ENCODE results near the gene PCBP2. TPM values are rescaled to one million over a fixed set of nuclear protein-coding genes. Genes with fewer than 3 reads are reported as not detected.

PCBP2 gene
- total and polyA plus RNA-seq, 9 donors = 206 to 664 (median 583) TPM

GRCh38 chr12:53454707-53455106, 2.8 kb downstream of the PCBP2 start:
- Histone ChIP-seq H3K36me3 (ENCODE audit: control insufficient read depth, insufficient read depth, low read length) (peaks cover 44% of the 10 kb centered on the region), H3K27ac (ENCODE audit: low read length) (no peak overlapping the region), H3K27me3 (ENCODE audit: control insufficient read depth, insufficient read depth, low read length) (no peaks in the 10 kb centered on the region), H3K4me3 (ENCODE audit: low read length) (no peak overlapping the region), H3K9me3 (replicated peaks; ENCODE audit: control insufficient read depth, low read depth, low read length) (no peaks in the 10 kb centered on the region), H3K4me1 (ENCODE audit: control insufficient read depth, insufficient read depth, low read length) (peaks cover 9% of the 10 kb centered on the region)
- WGBS (ENCODE audit: insufficient coverage) = no CpG with 5 or more reads among the region's 3 CpGs
- no peak for DNase-seq

GRCh38 chr12:53456654-53457366, 4.9 kb downstream of the PCBP2 start:
- Histone ChIP-seq H3K4me3 (ENCODE audit: low read length) (no peak overlapping the region), H3K27ac (ENCODE audit: low read length) (no peak overlapping the region), H3K9me3 (replicated peaks; ENCODE audit: control insufficient read depth, low read depth, low read length) (no peaks in the 10 kb centered on the region), H3K4me1 (ENCODE audit: control insufficient read depth, insufficient read depth, low read length) (peaks cover 12% of the 10 kb centered on the region), H3K27me3 (ENCODE audit: control insufficient read depth, insufficient read depth, low read length) (no peaks in the 10 kb centered on the region), H3K36me3 (ENCODE audit: control insufficient read depth, insufficient read depth, low read length) (peaks cover 65% of the 10 kb centered on the region)
- no peak for DNase-seq
- WGBS (ENCODE audit: insufficient coverage) = 50% methylated on average over 1 of the region's 6 CpGs

GRCh38 chr12:53459097-53459496, 7.2 kb downstream of the PCBP2 start:
- DNase-seq = no peak
- Histone ChIP-seq H3K36me3 (ENCODE audit: control insufficient read depth, insufficient read depth, low read length) (peaks cover 84% of the 10 kb centered on the region), H3K27me3 (ENCODE audit: control insufficient read depth, insufficient read depth, low read length) (no peaks in the 10 kb centered on the region), H3K9me3 (replicated peaks; ENCODE audit: control insufficient read depth, low read depth, low read length) (no peaks in the 10 kb centered on the region), H3K4me3 (ENCODE audit: low read length) (no peak overlapping the region), H3K27ac (ENCODE audit: low read length) (no peak overlapping the region), H3K4me1 (ENCODE audit: control insufficient read depth, insufficient read depth, low read length) (peaks cover 10% of the 10 kb centered on the region)
- WGBS (ENCODE audit: insufficient coverage) = 40% methylated on average over 1 of the region's 4 CpGs

- peaks cover 3% of the 10 kb centered on the region for H3K4me1 ChIP-seq (ENCODE audit: control insufficient read depth, insufficient read depth, low read length)
- WGBS (ENCODE audit: insufficient coverage) = 71% methylated on average over 1 of the region's 3 CpGs
- peaks cover 88% of the 10 kb centered on the region for H3K36me3 ChIP-seq (ENCODE audit: control insufficient read depth, insufficient read depth, low read length)
- no peak overlapping the region for H3K27ac ChIP-seq (ENCODE audit: low read length)
- no peaks in the 10 kb centered on the region for H3K9me3 ChIP-seq (replicated peaks; ENCODE audit: control insufficient read depth, low read depth, low read length)
- H3K4me3 ChIP-seq (ENCODE audit: low read length) = no peak overlapping the region
- H3K27me3 ChIP-seq (ENCODE audit: control insufficient read depth, insufficient read depth, low read length) = no peaks in the 10 kb centered on the region
- no peak for DNase-seq
These were observed 9.2 kb downstream of the PCBP2 start for GRCh38 chr12:53461059-53461458.

GRCh38 chr12:53461591-53461990, 9.7 kb downstream of the PCBP2 start:
- H3K4me1 ChIP-seq (ENCODE audit: control insufficient read depth, insufficient read depth, low read length) = peaks cover 3% of the 10 kb centered on the region
- no peaks in the 10 kb centered on the region for H3K9me3 ChIP-seq (replicated peaks; ENCODE audit: control insufficient read depth, low read depth, low read length)
- 80% methylated on average over 1 of the region's 8 CpGs for WGBS (ENCODE audit: insufficient coverage)
- H3K4me3 ChIP-seq (ENCODE audit: low read length) = no peak overlapping the region
- peaks cover 92% of the 10 kb centered on the region for H3K36me3 ChIP-seq (ENCODE audit: control insufficient read depth, insufficient read depth, low read length)
- no peak overlapping the region for H3K27ac ChIP-seq (ENCODE audit: low read length)
- no peak for DNase-seq
- H3K27me3 ChIP-seq (ENCODE audit: control insufficient read depth, insufficient read depth, low read length) = no peaks in the 10 kb centered on the region

- Histone ChIP-seq H3K27ac (ENCODE audit: low read length) (no peak overlapping the region), H3K9me3 (replicated peaks; ENCODE audit: control insufficient read depth, low read depth, low read length) (no peaks in the 10 kb centered on the region), H3K36me3 (ENCODE audit: control insufficient read depth, insufficient read depth, low read length) (peaks cover 92% of the 10 kb centered on the region), H3K27me3 (ENCODE audit: control insufficient read depth, insufficient read depth, low read length) (no peaks in the 10 kb centered on the region), H3K4me3 (ENCODE audit: low read length) (no peak overlapping the region), H3K4me1 (ENCODE audit: control insufficient read depth, insufficient read depth, low read length) (peaks cover 3% of the 10 kb centered on the region)
- no peak for DNase-seq
- WGBS (ENCODE audit: insufficient coverage) = no CpG with 5 or more reads among the region's 3 CpGs
These were observed 11.0 kb downstream of the PCBP2 start for GRCh38 chr12:53462935-53463334.

- Histone ChIP-seq H3K4me3 (ENCODE audit: low read length) (no peak overlapping the region), H3K36me3 (ENCODE audit: control insufficient read depth, insufficient read depth, low read length) (peaks cover 92% of the 10 kb centered on the region), H3K27me3 (ENCODE audit: control insufficient read depth, insufficient read depth, low read length) (no peaks in the 10 kb centered on the region), H3K27ac (ENCODE audit: low read length) (no peak overlapping the region), H3K9me3 (replicated peaks; ENCODE audit: control insufficient read depth, low read depth, low read length) (no peaks in the 10 kb centered on the region), H3K4me1 (ENCODE audit: control insufficient read depth, insufficient read depth, low read length) (peaks cover 3% of the 10 kb centered on the region)
- 75% methylated on average over 2 of the region's 5 CpGs for WGBS (ENCODE audit: insufficient coverage)
- no peak for DNase-seq
These were observed 12.1 kb downstream of the PCBP2 start for GRCh38 chr12:53463802-53464560.

GRCh38 chr12:53464685-53465418, 12.9 kb downstream of the PCBP2 start:
- H3K9me3 ChIP-seq (replicated peaks; ENCODE audit: control insufficient read depth, low read depth, low read length) = no peaks in the 10 kb centered on the region
- H3K27ac ChIP-seq (ENCODE audit: low read length) = no peak overlapping the region
- no peak for DNase-seq
- 85% methylated on average over 4 of the region's 11 CpGs for WGBS (ENCODE audit: insufficient coverage)
- H3K27me3 ChIP-seq (ENCODE audit: control insufficient read depth, insufficient read depth, low read length) = no peaks in the 10 kb centered on the region
- peaks cover 94% of the 10 kb centered on the region for H3K36me3 ChIP-seq (ENCODE audit: control insufficient read depth, insufficient read depth, low read length)
- peaks cover 3% of the 10 kb centered on the region for H3K4me1 ChIP-seq (ENCODE audit: control insufficient read depth, insufficient read depth, low read length)
- no peak overlapping the region for H3K4me3 ChIP-seq (ENCODE audit: low read length)

- peaks cover 94% of the 10 kb centered on the region for H3K36me3 ChIP-seq (ENCODE audit: control insufficient read depth, insufficient read depth, low read length)
- H3K4me1 ChIP-seq (ENCODE audit: control insufficient read depth, insufficient read depth, low read length) = peaks cover 3% of the 10 kb centered on the region
- H3K9me3 ChIP-seq (replicated peaks; ENCODE audit: control insufficient read depth, low read depth, low read length) = no peaks in the 10 kb centered on the region
- no peak for DNase-seq
- WGBS (ENCODE audit: insufficient coverage) = no CpG with 5 or more reads among the region's 2 CpGs
- H3K27ac ChIP-seq (ENCODE audit: low read length) = no peak overlapping the region
- no peaks in the 10 kb centered on the region for H3K27me3 ChIP-seq (ENCODE audit: control insufficient read depth, insufficient read depth, low read length)
- H3K4me3 ChIP-seq (ENCODE audit: low read length) = no peak overlapping the region
These were observed 13.8 kb downstream of the PCBP2 start for GRCh38 chr12:53465679-53466078.

- DNase-seq = no peak
- H3K27ac ChIP-seq (ENCODE audit: low read length) = no peak overlapping the region
These were observed 14.7 kb downstream of the PCBP2 start for GRCh38 chr12:53466640-53467039.

More at GRCh38 chr12:53466640-53467039, 14.7 kb downstream of the PCBP2 start:
- Histone ChIP-seq H3K27me3 (ENCODE audit: control insufficient read depth, insufficient read depth, low read length) (no peaks in the 10 kb centered on the region), H3K36me3 (ENCODE audit: control insufficient read depth, insufficient read depth, low read length) (peaks cover 93% of the 10 kb centered on the region), H3K4me3 (ENCODE audit: low read length) (no peak overlapping the region), H3K4me1 (ENCODE audit: control insufficient read depth, insufficient read depth, low read length) (no peaks in the 10 kb centered on the region), H3K9me3 (replicated peaks; ENCODE audit: control insufficient read depth, low read depth, low read length) (no peaks in the 10 kb centered on the region)
- 100% methylated on average over 2 of the region's 4 CpGs for WGBS (ENCODE audit: insufficient coverage)

Data from muscle of leg (tissue), 11 donors.